Endothelial cell (in vitro differentiated cells): ENCODE measurements around the gene PAPLN. TPM values are rescaled to one million over a fixed set of nuclear protein-coding genes. Genes with fewer than 3 reads are reported as not detected.

Experiments used
- DNase-seq: peaks from one replicate; pipeline ENCODE4 v3.0.0; 2021; ENCODE audit warnings: low spot score
- H3K27ac Mint-ChIP-seq: one replicate; pipeline ENCODE4 v1.8.0; 2021; ENCODE audit warnings: mixed read lengths, inconsistent platforms; ENCODE audit not compliant: unreplicated experiment
- H3K27me3 Mint-ChIP-seq: one replicate; pipeline ENCODE4 v1.8.0; 2021; ENCODE audit warnings: mild to moderate bottlenecking, moderate library complexity, mixed read lengths, inconsistent platforms; ENCODE audit not compliant: unreplicated experiment
- H3K36me3 Mint-ChIP-seq: one replicate; pipeline ENCODE4 v1.8.0; 2021; ENCODE audit warnings: mild to moderate bottlenecking, low read depth, mixed read lengths, inconsistent platforms; ENCODE audit not compliant: unreplicated experiment
- H3K4me1 Mint-ChIP-seq: one replicate; pipeline ENCODE4 v1.8.0; 2021; ENCODE audit warnings: mild to moderate bottlenecking, mixed read lengths, inconsistent platforms; ENCODE audit not compliant: unreplicated experiment
- H3K4me3 Mint-ChIP-seq: one replicate; pipeline ENCODE4 v1.8.0; 2021; ENCODE audit warnings: mild to moderate bottlenecking, mixed read lengths, inconsistent platforms; ENCODE audit not compliant: unreplicated experiment
- H3K9me3 Mint-ChIP-seq: one replicate; pipeline ENCODE4 v1.8.0; 2021; ENCODE audit warnings: mixed read lengths, inconsistent platforms; ENCODE audit not compliant: unreplicated experiment
- CTCF ChIP-seq: fragments of 200-600 bp; sonication (generic); IDR thresholded peaks from one replicate; pipeline ENCODE4 v1.5.0; 2021; ENCODE audit warnings: antibody characterized with exemption; ENCODE audit not compliant: unreplicated experiment
- total RNA-seq: library from RNA; stranded (reverse); fragmentation: NEBNext Ultra II Directional; extraction: Animal tissue kit (Norgen Biotek cat#: 25700); gene quantifications from one replicate; pipeline ENCODE4 v1.2.1, GENCODE V29; 2021; ENCODE audit not compliant: unreplicated experiment

PAPLN gene
- total RNA-seq, 1 donor from 2014 or later = 1.1 TPM

DNA sequence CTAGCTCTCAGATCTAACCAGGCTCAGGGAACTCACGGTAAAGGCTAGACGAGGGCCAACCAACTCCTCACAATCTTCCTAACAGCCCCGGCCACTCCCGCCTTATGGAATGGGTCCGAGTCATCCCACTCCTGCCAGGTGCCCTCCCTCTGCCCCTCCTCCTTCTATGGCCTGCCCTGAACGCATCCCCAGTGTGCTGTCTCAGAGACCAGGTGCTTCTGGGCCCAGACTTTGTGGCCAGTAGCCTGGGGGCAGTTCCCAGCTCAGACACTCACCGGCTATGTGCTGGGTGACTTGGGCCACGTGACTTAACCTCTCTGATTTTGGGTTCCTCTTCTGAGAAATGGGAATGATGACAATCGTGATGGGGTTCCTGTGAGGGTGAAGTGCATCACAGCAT lies 22.5 kb downstream of the PAPLN start:
- H3K4me3 Mint-ChIP-seq = no peak overlapping the region
- H3K9me3 Mint-ChIP-seq = no peaks in the 10 kb centered on the region
- H3K27me3 Mint-ChIP-seq = peaks cover 18% of the 10 kb centered on the region
- no peak for DNase-seq
- no peak for TF ChIP-seq CTCF
- H3K4me1 Mint-ChIP-seq = peaks cover 2% of the 10 kb centered on the region
- H3K36me3 Mint-ChIP-seq = no peaks in the 10 kb centered on the region
- H3K27ac Mint-ChIP-seq = no peak overlapping the region

DNA sequence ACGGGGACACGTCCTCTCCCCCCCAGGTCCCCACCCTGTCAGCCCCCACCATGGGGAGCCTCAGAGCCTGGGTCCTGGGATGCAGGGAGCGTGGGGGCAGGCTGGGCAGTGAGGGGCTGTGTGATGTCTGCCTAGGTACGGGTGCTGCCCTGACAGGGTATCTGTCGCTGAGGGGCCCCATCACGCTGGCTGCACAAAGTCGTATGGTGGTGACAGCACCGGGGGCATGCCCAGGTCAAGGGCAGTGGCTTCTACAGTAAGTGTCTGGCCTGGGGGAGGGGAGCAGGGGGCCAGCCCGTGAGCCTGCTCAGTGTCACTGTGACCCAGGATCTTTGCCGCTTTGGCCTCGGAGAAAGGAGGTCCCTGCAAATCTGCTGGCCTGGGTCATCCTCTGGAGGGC lies 23.3 kb downstream of the PAPLN start:
- Mint-ChIP-seq H3K27ac (no peak overlapping the region), H3K36me3 (no peaks in the 10 kb centered on the region), H3K4me1 (peaks cover 2% of the 10 kb centered on the region), H3K4me3 (no peak overlapping the region), H3K9me3 (no peaks in the 10 kb centered on the region), H3K27me3 (peaks cover 22% of the 10 kb centered on the region)
- no peak for DNase-seq
- TF ChIP-seq CTCF = no peak

DNA sequence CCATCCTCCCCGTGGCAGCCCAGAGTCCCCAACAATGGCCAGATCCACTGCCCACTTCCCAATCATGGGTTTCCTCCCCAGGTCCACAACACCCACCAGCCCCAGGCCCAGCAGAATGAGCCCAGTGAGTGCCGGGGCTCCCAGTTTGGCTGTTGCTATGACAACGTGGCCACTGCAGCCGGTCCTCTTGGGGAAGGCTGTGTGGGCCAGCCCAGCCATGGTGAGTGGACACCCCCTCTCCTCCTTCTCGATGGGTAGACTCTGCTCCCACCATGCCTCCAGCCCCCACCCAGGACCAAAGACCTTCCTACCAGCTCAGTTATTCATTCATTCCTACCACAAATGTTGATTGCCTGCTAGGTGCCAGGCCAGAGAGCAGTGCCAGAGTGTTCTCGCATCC lies 23.8 kb downstream of the PAPLN start:
- no peak overlapping the region for H3K4me3 Mint-ChIP-seq
- no peak for DNase-seq
- H3K27ac Mint-ChIP-seq = no peak overlapping the region
- no peaks in the 10 kb centered on the region for H3K36me3 Mint-ChIP-seq
- peaks cover 24% of the 10 kb centered on the region for H3K27me3 Mint-ChIP-seq
- no peaks in the 10 kb centered on the region for H3K9me3 Mint-ChIP-seq
- H3K4me1 Mint-ChIP-seq = peaks cover 2% of the 10 kb centered on the region
- TF ChIP-seq CTCF = no peak

GRCh38 chr14:73261520-73262426 lies 24.5 kb downstream of the PAPLN start:
- Mint-ChIP-seq H3K4me3 (no peak overlapping the region), H3K27me3 (peaks cover 26% of the 10 kb centered on the region), H3K4me1 (peaks cover 2% of the 10 kb centered on the region), H3K9me3 (no peaks in the 10 kb centered on the region), H3K36me3 (no peaks in the 10 kb centered on the region), H3K27ac (no peak overlapping the region)
- no peak for DNase-seq
- no peak for TF ChIP-seq CTCF
